PFSK-1 (cell line): ENCODE measurements around the gene MTMR10.

ENCODE experiments used
- POLR2AphosphoS5 ChIP-seq: IDR thresholded peaks from 2 replicates; pipeline ENCODE4 v1.6.1; 2012; ENCODE audit warnings: low read depth, mild to moderate bottlenecking, control low read depth, low read length, moderate library complexity
- REST ChIP-seq, 2 experiments: IDR thresholded peaks; 2 replicates each; pipeline versions ENCODE4 v1.6.1 to v1.8.0; 2011 to 2012; ENCODE audit warnings: low read depth in 2 of 2, low read length in 2 of 2, control low read depth in 1 of 2, inconsistent platforms in 1 of 2, mild to moderate bottlenecking in 1 of 2, moderate library complexity in 1 of 2; ENCODE audit not compliant: insufficient read depth in 1 of 2

GRCh38 chr15:31017311-31017710 is 25.9 kb upstream of the MTMR10 start:
- TF ChIP-seq POLR2AphosphoS5 (no peak), REST (IDR thresholded peaks at IDR 0.05; ENCODE audit: insufficient read depth in 1 of 2, low read depth in 2 of 2, low read length in 2 of 2) (no peak)
